Measurements from ENCODE around the gene COG6. TPM values are rescaled to one million over a fixed set of nuclear protein-coding genes. Genes with fewer than 3 reads are reported as not detected.

The COG6 gene
- total and polyA plus RNA-seq, 7 donors, result 4.3 to 26.4 (median 9.8) TPM

DNA sequence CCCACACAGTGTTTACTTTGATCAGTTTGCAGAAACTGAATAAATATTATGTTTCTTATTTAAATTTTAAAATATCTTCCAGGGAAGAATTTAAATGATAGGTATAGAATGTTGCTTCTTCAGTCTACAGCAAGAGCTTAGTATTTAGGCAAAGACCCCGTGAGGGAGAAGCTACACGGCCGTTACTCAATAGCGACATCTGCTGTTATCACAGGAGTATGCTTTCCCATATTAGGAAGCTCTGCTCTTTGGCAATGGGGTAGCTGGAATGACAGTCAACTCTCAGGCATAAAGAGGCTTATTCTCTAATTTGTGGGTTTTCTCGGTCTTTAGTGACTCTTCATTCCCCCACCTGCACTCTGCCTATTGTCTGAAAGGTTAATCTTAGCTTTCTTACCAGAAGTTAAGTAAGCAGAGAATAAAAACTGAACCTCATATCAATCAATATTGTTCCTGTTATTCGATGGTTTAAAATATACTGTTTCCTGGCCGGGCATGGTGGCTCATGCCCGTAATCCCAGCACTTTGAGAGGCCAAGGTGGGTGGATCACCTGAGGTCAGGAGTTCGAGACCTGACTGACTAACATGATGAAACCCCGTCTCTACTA is 39.3 kb upstream of the COG6 start:
- ATAC-seq, result peak; percentile 72 to 91 (median 84)
- no peaks in the 10 kb centered on the region for H3K4me1 ChIP-seq
- no peak for DNase-seq
- intact Hi-C loops (cut with DNase I), result loop anchor here (1.0 to 5.0 kb wide), 3 partner anchors 344 to 564 kb away; no protein-coding TSS in a partner anchor
- peaks cover 0 to 3% (median 0%) of the 10 kb centered on the region in 3 donors for H3K27me3 ChIP-seq (ENCODE audit: insufficient read depth in 3 of 3, low read length in 2 of 3)
- TF ChIP-seq, protein P1, sequence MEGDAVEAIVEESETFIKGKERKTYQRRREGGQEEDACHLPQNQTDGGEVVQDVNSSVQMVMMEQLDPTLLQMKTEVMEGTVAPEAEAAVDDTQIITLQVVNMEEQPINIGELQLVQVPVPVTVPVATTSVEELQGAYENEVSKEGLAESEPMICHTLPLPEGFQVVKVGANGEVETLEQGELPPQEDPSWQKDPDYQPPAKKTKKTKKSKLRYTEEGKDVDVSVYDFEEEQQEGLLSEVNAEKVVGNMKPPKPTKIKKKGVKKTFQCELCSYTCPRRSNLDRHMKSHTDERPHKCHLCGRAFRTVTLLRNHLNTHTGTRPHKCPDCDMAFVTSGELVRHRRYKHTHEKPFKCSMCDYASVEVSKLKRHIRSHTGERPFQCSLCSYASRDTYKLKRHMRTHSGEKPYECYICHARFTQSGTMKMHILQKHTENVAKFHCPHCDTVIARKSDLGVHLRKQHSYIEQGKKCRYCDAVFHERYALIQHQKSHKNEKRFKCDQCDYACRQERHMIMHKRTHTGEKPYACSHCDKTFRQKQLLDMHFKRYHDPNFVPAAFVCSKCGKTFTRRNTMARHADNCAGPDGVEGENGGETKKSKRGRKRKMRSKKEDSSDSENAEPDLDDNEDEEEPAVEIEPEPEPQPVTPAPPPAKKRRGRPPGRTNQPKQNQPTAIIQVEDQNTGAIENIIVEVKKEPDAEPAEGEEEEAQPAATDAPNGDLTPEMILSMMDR (IDR thresholded peaks at IDR 0.05), result peak; percentile 86
- H3K36me3 ChIP-seq (ENCODE audit: insufficient read depth in 1 of 2, low read depth in 1 of 2), result no peaks in the 10 kb centered on the region
- WGBS, 3 donors, result 28 to 31% (median 31%) methylated on average over 10 of the region's 10 CpGs
- H3K9me3 ChIP-seq, result no peaks in the 10 kb centered on the region
- no peak overlapping the region for H3K4me3 ChIP-seq
- H3K27ac ChIP-seq, result no peak overlapping the region

DNA sequence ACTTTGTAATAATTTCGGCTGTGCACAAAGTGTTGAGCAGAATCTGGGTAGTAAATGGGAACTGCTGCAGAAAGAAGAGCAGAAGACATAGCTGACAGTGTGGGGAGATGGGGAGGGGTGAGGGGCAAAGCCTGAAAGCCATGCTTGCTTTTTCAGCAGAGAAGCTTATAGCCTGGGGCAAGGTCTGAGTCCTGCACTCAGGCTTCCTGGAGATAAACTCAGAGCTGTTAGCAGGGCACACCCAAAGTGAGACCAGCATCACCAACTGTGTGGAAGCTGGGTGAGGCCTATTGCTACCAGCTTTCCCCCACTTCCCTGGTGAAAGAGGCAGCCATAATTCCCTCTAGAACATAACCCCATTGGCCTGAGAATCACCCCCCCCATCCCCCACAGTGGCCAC is 36.9 kb upstream of the COG6 start:
- intact Hi-C loops (cut with DNase I), result loop anchor here (5.0 kb wide), 2 partner anchors 346 to 566 kb away; no protein-coding TSS in a partner anchor
- H3K36me3 ChIP-seq (ENCODE audit: insufficient read depth in 1 of 2, low read depth in 1 of 2), result no peaks in the 10 kb centered on the region
- no peak overlapping the region for H3K4me3 ChIP-seq
- H3K27ac ChIP-seq, result no peak overlapping the region
- ATAC-seq (no peak), DNase-seq (no peak)
- peaks cover 0 to 5% (median 0%) of the 10 kb centered on the region in 3 donors for H3K27me3 ChIP-seq (ENCODE audit: insufficient read depth in 3 of 3, low read length in 2 of 3)
- 64 to 81% (median 78%) methylated on average over 1 of the region's 1 CpG for WGBS, 3 donors
- no peaks in the 10 kb centered on the region for H3K4me1 ChIP-seq
- TF ChIP-seq, protein P1 (IDR thresholded peaks at IDR 0.05), result no peak
- H3K9me3 ChIP-seq, result no peaks in the 10 kb centered on the region

DNA sequence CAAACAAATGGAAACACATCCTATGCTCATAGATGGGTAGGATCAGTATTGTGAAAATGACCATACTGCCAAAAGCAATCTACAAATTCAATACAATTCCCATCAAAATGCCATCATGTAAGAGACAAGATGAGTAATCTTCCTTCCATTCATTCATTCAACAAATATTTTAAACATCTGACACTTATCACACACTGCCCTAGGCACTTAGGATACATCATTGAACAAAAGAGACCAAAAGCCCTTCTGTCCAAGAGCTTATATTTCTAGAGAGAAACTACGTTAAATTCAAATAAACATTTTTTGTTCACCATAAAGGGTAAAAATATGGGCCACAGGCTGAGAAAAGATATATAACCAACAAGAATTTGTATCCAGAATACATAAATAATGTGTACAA is 32.0 kb upstream of the COG6 start:
- H3K9me3 ChIP-seq, result no peaks in the 10 kb centered on the region
- H3K4me3 ChIP-seq, result no peak overlapping the region
- 84 to 91% (median 88%) methylated on average over 1 of the region's 1 CpG for WGBS, 3 donors
- no peak for ATAC-seq
- TF ChIP-seq, protein P1 (IDR thresholded peaks at IDR 0.05), result no peak
- no peak for DNase-seq
- H3K27ac ChIP-seq, result no peak overlapping the region
- no peaks in the 10 kb centered on the region for H3K4me1 ChIP-seq
- intact Hi-C loops (cut with DNase I), result no loop called here
- H3K27me3 ChIP-seq (ENCODE audit: insufficient read depth in 3 of 3, low read length in 2 of 3), result peaks cover 0 to 5% (median 0%) of the 10 kb centered on the region in 3 donors
- H3K36me3 ChIP-seq (ENCODE audit: insufficient read depth in 1 of 2, low read depth in 1 of 2), result no peaks in the 10 kb centered on the region

DNA sequence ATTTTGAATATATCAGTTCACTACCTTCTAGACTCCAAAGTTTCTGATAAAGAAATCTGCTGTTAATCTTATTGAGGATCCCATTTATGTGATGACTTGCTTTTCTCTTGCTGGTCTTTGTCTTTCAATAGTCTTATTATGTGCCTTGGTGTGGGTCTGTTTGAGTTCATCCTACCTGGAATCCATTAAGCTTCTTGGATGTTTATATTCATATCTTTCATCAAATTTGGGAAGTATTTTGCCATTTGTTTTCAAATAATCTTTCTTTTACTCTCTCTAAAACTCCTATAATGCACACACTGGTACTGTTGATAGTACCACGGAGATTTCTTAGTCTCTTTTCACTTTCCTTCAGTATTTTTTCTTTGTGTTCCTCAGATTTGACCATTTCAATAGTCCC is 24.2 kb upstream of the COG6 start:
- ATAC-seq, result no peak
- H3K4me3 ChIP-seq, result no peak overlapping the region
- H3K27me3 ChIP-seq (ENCODE audit: insufficient read depth in 3 of 3, low read length in 2 of 3), result peaks cover 0 to 5% (median 0%) of the 10 kb centered on the region in 3 donors
- no peaks in the 10 kb centered on the region for H3K4me1 ChIP-seq
- H3K36me3 ChIP-seq (ENCODE audit: insufficient read depth in 1 of 2, low read depth in 1 of 2), result no peaks in the 10 kb centered on the region
- 91 to 92% (median 91%) methylated on average over 1 of the region's 1 CpG for WGBS, 3 donors
- intact Hi-C loops (cut with DNase I), result no loop called here
- peaks cover 7% of the 10 kb centered on the region for H3K9me3 ChIP-seq
- no peak overlapping the region for H3K27ac ChIP-seq
- TF ChIP-seq, protein P1 (IDR thresholded peaks at IDR 0.05), result no peak
- DNase-seq, result no peak

DNA sequence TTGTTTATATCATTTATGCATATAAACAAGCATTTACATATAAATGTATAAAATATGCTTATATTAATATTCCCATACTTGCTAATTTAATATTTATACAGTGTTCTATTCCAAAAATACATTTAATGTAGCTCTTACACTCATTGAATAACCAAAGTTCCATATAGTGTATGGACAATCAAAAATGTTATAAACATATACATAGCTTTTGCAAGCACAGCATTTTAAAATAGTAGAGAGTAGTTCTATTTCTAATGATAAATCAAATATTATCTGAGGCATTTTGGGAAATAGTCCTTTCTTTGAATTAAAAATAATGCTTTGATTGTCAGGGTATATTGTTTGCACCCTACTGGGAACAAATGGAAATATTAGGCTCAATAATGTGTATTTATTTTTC is 22.5 kb upstream of the COG6 start:
- no peak for ATAC-seq
- H3K9me3 ChIP-seq, result peaks cover 7% of the 10 kb centered on the region
- H3K4me3 ChIP-seq, result no peak overlapping the region
- no peak for DNase-seq
- peaks cover 0 to 5% (median 0%) of the 10 kb centered on the region in 3 donors for H3K27me3 ChIP-seq (ENCODE audit: insufficient read depth in 3 of 3, low read length in 2 of 3)
- intact Hi-C loops (cut with DNase I), result loop anchor here in 1 of 2 donors (2.0 kb wide), 1 partner anchor 50 kb away; no protein-coding TSS in a partner anchor
- H3K4me1 ChIP-seq, result no peaks in the 10 kb centered on the region
- TF ChIP-seq, protein P1 (IDR thresholded peaks at IDR 0.05), result no peak
- no peaks in the 10 kb centered on the region for H3K36me3 ChIP-seq (ENCODE audit: insufficient read depth in 1 of 2, low read depth in 1 of 2)
- H3K27ac ChIP-seq, result no peak overlapping the region

Data from psoas muscle (tissue), 8 donors.